Mucosa of descending colon (tissue), 3 donors: Measurements from ENCODE around the gene OAS2. TPM values are rescaled to one million over a fixed set of nuclear protein-coding genes. Genes with fewer than 3 reads are reported as not detected.

Experiments
- ATAC-seq: fragments of 200-7000 bp; cut with Tn5 transposase; one replicate; pipeline ENCODE4 v1.9.1; 2020; ENCODE audit warnings: mild to moderate bottlenecking, moderate library complexity
- DNase-seq, 3 donors: peaks; one replicate each; pipeline ENCODE4 v3.0.0-alpha.2; 2020
- H3K36me3 ChIP-seq: fragments of 200-600 bp; one replicate; pipeline ENCODE4 v1.8.0; 2021; ENCODE audit warnings: low read depth, mild to moderate bottlenecking
- H3K4me1 ChIP-seq: fragments of 200-600 bp; one replicate; pipeline ENCODE4 v1.8.0; 2021; ENCODE audit warnings: low read depth, mild to moderate bottlenecking
- H3K4me3 ChIP-seq: fragments of 200-600 bp; one replicate; pipeline ENCODE4 v1.8.0; 2021; ENCODE audit warnings: mild to moderate bottlenecking
- H3K9me3 ChIP-seq: fragments of 200-600 bp; one replicate; pipeline ENCODE4 v1.8.0; 2021; ENCODE audit warnings: mild to moderate bottlenecking
- intact Hi-C, 2 donors: fragments of 100-400 bp; cut with DNase I in 1 of 2; cut with micrococcal nuclease in 1 of 2; formaldehyde crosslinking; loops; one replicate each; pipeline versions ENCODE4 v1.11.0 to v1.11.1; 2022; cut with DNase I, micrococcal nuclease
- total RNA-seq, 3 donors: library from RNA; stranded (reverse); fragmentation: NEBNext Ultra II Directional in 2 of 3; extraction: Animal tissue kit (Norgen Biotek cat#: 25700) in 2 of 3; gene quantifications; one replicate each; pipeline versions ENCODE4 v1.2.1 to v1.2.4, GENCODE V29; 2021 to 2023
- TF ChIP-seq, protein P1 (sequence below): fragments of 200-600 bp; IDR thresholded peaks from one replicate; pipeline ENCODE4 v1.8.0; 2022; ENCODE audit warnings: antibody characterized with exemption, mild to moderate bottlenecking
- donor health status: DM: no; HTN: no; CAD: no; lungs with moderate emphysema.
- donor health status: DM: no; HTN: no; CAD: no.
- donor health status: DM: no; HTN: yes; CAD: no.

Gene OAS2
- total RNA-seq, 3 donors from 2014 or later, result 4.6 to 7.0 (median 5.5) TPM

DNA sequence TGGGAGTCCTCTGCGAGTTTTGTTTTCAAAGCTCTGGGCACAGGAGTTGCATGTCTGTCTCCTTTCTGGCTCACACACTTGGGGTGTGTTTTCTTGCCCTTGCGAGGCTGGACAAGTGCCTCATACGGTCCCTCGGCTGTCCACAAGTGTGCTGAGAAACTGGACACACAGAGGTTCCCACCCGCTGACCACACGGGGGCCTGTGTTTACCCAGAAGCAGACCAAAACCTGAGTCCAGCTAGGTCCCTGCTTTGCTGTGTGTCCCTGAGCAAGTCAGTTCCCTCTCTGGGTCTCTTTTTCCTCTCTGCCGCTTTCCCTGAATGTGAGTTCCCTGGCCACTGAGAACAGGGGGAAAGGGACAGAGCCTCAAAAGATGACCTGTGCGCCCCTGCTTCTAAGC lies 678 bp upstream of the OAS2 start:
- DNase-seq, result no peak

DNA sequence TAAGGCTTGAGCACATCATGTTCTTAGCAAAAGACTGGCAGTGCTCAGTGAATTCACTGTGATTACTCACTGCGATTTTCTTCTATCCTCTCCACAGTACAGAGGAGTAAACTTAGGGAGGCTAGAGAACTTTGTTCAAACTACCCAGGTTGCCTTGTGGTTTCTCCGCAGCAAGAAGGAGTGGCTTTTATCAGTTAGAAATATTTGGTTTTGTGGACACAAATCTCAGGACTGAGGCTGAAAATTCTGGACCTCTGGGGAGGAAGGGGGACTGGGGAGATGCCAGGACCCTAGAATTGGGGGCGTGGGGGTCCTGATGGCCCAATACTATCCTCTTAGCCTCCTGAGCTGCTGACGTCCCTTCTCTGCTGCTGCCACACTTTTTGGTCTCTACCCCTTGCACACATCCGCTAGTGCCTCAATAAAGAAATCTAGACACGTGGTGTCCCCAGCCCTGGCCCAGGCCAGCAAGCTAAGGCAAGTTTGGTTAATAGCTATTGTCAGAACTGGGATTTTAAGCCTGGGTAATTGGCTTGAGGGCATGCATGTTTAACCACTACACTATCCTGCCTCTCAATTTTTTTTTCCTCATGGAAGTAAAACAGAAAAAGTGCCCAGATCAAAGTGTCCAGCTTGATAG lies 842 bp downstream of the OAS2 start:
- ATAC-seq, result peak; percentile 59
- DNase-seq, result peak in 2 of 3 donors; percentile 35

More for the DNA sequence above, 678 bp upstream of the OAS2 start:
- TF ChIP-seq, protein P1, sequence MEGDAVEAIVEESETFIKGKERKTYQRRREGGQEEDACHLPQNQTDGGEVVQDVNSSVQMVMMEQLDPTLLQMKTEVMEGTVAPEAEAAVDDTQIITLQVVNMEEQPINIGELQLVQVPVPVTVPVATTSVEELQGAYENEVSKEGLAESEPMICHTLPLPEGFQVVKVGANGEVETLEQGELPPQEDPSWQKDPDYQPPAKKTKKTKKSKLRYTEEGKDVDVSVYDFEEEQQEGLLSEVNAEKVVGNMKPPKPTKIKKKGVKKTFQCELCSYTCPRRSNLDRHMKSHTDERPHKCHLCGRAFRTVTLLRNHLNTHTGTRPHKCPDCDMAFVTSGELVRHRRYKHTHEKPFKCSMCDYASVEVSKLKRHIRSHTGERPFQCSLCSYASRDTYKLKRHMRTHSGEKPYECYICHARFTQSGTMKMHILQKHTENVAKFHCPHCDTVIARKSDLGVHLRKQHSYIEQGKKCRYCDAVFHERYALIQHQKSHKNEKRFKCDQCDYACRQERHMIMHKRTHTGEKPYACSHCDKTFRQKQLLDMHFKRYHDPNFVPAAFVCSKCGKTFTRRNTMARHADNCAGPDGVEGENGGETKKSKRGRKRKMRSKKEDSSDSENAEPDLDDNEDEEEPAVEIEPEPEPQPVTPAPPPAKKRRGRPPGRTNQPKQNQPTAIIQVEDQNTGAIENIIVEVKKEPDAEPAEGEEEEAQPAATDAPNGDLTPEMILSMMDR, result no peak
- intact Hi-C loops, result no loop called here
- no peaks in the 10 kb centered on the region for H3K36me3 ChIP-seq
- no peaks in the 10 kb centered on the region for H3K9me3 ChIP-seq
- H3K4me1 ChIP-seq, result peaks cover 11% of the 10 kb centered on the region
- no peak for ATAC-seq
- H3K4me3 ChIP-seq, result no peak overlapping the region

DNA sequence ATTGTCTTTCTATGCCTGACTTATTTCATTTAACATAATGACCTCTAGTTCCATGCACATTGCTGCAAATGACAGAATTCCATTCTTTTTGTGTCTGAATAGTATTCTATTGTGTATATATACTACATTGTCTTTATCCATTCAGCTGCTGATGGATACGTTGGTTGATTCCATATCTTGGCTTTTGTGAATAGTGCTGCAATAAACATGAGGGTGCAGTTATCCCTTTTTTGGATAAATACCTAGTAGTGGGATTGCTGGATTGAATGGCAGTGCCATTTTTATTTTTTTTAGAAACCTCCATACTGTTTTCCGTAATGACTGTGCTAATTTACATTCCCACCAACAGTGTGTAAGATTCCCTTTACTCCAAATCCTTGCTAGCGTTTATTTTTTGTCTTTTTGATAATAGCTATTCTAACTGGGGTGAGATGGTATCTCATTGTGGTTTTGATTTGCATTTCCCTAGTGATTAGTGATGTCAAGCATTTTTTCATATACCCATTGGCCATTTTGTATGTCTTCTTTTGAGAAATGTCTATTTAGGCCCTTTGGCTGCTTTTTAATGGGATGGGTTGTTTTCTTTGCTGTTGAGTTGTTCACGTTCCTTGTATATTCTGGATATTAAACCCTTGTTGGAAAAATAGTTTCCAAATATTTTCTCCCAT lies 2.3 kb downstream of the OAS2 start:
- Histone ChIP-seq H3K4me3 (no peak overlapping the region), H3K9me3 (no peaks in the 10 kb centered on the region), H3K4me1 (peaks cover 11% of the 10 kb centered on the region), H3K36me3 (no peaks in the 10 kb centered on the region)
- no peak for ATAC-seq
- intact Hi-C loops, result no loop called here
- TF ChIP-seq, protein P1, result no peak
- no peak for DNase-seq

More for the DNA sequence above, 842 bp downstream of the OAS2 start:
- TF ChIP-seq, protein P1, result no peak
- Histone ChIP-seq H3K36me3 (no peaks in the 10 kb centered on the region), H3K9me3 (no peaks in the 10 kb centered on the region), H3K4me1 (peaks cover 11% of the 10 kb centered on the region), H3K4me3 (no peak overlapping the region)
- intact Hi-C loops, result no loop called here

DNA sequence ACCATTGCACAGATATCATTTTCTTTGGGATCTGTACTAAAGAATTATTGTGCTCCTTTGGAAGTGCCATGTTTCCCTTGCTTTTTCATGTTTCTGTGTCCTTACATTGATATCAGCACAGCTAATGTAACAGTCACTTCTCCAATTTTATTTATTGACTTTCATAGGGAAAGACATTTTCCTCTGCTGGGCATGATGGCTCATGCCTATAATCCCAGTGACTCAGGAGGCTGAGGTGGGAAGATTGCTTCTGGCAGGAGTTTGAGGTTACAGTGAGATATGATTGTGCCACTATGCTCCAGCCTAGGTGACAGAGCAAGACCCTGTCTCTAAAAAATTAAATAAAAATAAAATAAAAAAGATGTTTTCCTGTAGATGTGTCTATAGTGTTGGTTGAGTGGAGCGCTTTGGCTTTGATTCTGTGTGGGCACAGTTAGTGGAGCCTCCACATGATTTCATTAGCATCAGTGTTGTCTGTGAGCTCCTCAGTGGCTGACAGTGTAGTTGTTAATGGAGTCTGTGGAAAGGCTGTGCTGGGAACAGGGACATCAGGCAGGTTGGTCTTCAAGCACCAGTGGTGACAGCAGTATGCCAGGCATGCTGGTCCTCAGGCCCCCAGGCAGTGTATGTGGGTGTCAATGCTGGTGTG lies 7.4 kb downstream of the OAS2 start:
- intact Hi-C loops, result no loop called here
- ATAC-seq, result no peak

DNA sequence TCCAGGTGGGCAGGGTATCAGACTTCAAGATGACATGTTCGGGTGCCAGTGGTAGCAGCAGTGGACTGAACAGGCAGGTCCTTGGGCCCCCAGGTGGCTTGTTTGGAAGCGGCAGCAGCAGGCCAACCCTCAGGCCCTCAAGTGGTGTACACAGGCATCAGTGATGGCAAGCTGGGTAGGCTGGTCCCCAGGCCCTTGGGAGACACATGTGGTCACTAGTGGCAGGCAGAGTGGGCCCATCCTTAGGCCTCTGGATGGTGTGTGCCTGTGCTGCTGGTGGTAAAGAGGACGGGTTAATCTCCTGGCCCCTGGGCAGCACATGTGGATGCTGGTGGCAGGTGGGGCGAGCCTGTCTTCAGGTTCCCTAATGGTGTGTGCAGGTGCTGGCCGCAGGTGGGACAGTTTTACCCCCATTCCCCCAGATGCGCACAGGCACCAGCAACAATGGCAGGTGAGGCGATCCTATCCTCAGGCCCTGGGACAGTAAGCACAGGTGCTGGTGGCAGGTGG lies 8.0 kb downstream of the OAS2 start:
- TF ChIP-seq, protein P1, result no peak
- no peak overlapping the region for H3K4me3 ChIP-seq
- intact Hi-C loops, result no loop called here
- no peaks in the 10 kb centered on the region for H3K36me3 ChIP-seq
- H3K9me3 ChIP-seq, result no peaks in the 10 kb centered on the region
- ATAC-seq (no peak), DNase-seq (no peak)
- no peaks in the 10 kb centered on the region for H3K4me1 ChIP-seq

More for the DNA sequence above, 7.4 kb downstream of the OAS2 start:
- Histone ChIP-seq H3K4me3 (no peak overlapping the region), H3K36me3 (no peaks in the 10 kb centered on the region), H3K4me1 (no peaks in the 10 kb centered on the region), H3K9me3 (no peaks in the 10 kb centered on the region)
- DNase-seq, result no peak
- TF ChIP-seq, protein P1, result no peak
